Smooth muscle cell (in vitro differentiated cells): Measurements from ENCODE around the gene RAB32. TPM values are rescaled to one million over a fixed set of nuclear protein-coding genes. Genes with fewer than 3 reads are reported as not detected.

Source experiments
- DNase-seq: peaks from one replicate; lab custom pipeline; 2025; ENCODE audit not compliant: unreplicated experiment; lab: John Stamatoyannopoulos, UW
- H2AFZ ChIP-seq: fragments of 200-600 bp; sonication (generic); 2 replicates; pipeline ENCODE4 v1.6.0; 2016; ENCODE audit warnings: antibody characterized with exemption, low read depth, mild to moderate bottlenecking
- H3F3A ChIP-seq: fragments of 200-600 bp; sonication (generic); 2 replicates; pipeline ENCODE4 v1.6.0; 2017; ENCODE audit warnings: antibody characterized with exemption, low read depth
- H3K27ac ChIP-seq: fragments of 200-600 bp; sonication (generic); 2 replicates; pipeline ENCODE4 v1.5.1; 2016; ENCODE audit warnings: low read depth, mild to moderate bottlenecking
- H3K27me3 ChIP-seq: fragments of 200-600 bp; sonication (generic); 2 replicates; pipeline ENCODE4 v1.6.1; 2016; ENCODE audit warnings: low read depth, mild to moderate bottlenecking
- H3K36me3 ChIP-seq: fragments of 200-600 bp; sonication (generic); 2 replicates; pipeline ENCODE4 v1.5.1; 2016; ENCODE audit warnings: low read depth
- H3K4me1 ChIP-seq: fragments of 200-600 bp; sonication (generic); 2 replicates; pipeline ENCODE4 v1.5.1; 2016; ENCODE audit warnings: low read depth
- H3K4me2 ChIP-seq: fragments of 200-600 bp; sonication (generic); 2 replicates; pipeline ENCODE4 v1.6.0; 2016; ENCODE audit warnings: mild to moderate bottlenecking
- H3K4me3 ChIP-seq: fragments of 200-600 bp; sonication (generic); 2 replicates; pipeline ENCODE4 v1.5.1; 2016; ENCODE audit warnings: mild to moderate bottlenecking
- H3K79me2 ChIP-seq: fragments of 200-600 bp; sonication (generic); 2 replicates; pipeline ENCODE4 v1.6.0; 2016; ENCODE audit warnings: low read depth, mild to moderate bottlenecking
- H3K9ac ChIP-seq: fragments of 200-600 bp; sonication (generic); 2 replicates; pipeline ENCODE4 v1.6.0; 2016; ENCODE audit warnings: low read depth
- H3K9me3 ChIP-seq: fragments of 200-600 bp; sonication (generic); replicated peaks from 2 replicates; pipeline ENCODE4 v1.5.1; 2016; ENCODE audit warnings: low read depth
- H4K20me1 ChIP-seq: fragments of 200-600 bp; sonication (generic); 2 replicates; pipeline ENCODE4 v1.6.0; 2016; ENCODE audit warnings: low read depth
- CTCF ChIP-seq: fragments of 200-600 bp; sonication (generic); IDR thresholded peaks from 2 replicates; pipeline ENCODE4 v1.5.1; 2017; ENCODE audit warnings: borderline replicate concordance, mild to moderate bottlenecking, antibody characterized with exemption; ENCODE audit not compliant: insufficient read depth, poor library complexity, severe bottlenecking
- WGBS: methylation state at CpG from one replicate; pipeline ENCODE4 v1.1.7; 2016; ENCODE audit warnings: low lambda C conversion rate; 5-methylcytosine and 5-hydroxymethylcytosine counted together
- polyA plus RNA-seq: library from polyadenylated mRNA; unstranded; fragments of >200 nt; fragmentation: Nextera tagmentation; extraction: Ambion mirVana; gene quantifications from 2 replicates; pipeline ENCODE4 v1.2.1, GENCODE V29; 2016
- total RNA-seq: library from RNA; depleted of rRNA; stranded (reverse); fragments of >200 nt; gene quantifications from 2 replicates; pipeline ENCODE4 v1.2.3, GENCODE V29; 2014

RAB32 gene
- total and polyA plus RNA-seq, 2 experiments from 2014 or later = 154 to 316 TPM

GRCh38 chr6:146547889-146548288 is 4.3 kb downstream of the RAB32 start:
- peak overlapping the region; percentile 91 for H3K9ac ChIP-seq
- no peak for TF ChIP-seq CTCF
- WGBS = 94% methylated on average over 2 of the region's 2 CpGs
- peaks cover 80% of the 10 kb centered on the region for H3K79me2 ChIP-seq
- H3K4me2 ChIP-seq = peak overlapping the region; percentile 88
- H3F3A ChIP-seq = peaks cover 8% of the 10 kb centered on the region
- H3K4me3 ChIP-seq = peak overlapping the region; percentile 95
- peaks cover 12% of the 10 kb centered on the region for H3K36me3 ChIP-seq
- H3K27me3 ChIP-seq = no peaks in the 10 kb centered on the region
- H2AFZ ChIP-seq = no peak overlapping the region
- peaks cover 49% of the 10 kb centered on the region for H4K20me1 ChIP-seq
- peak overlapping the region; percentile 96 for H3K27ac ChIP-seq
- no peak for DNase-seq
- no peaks in the 10 kb centered on the region for H3K9me3 ChIP-seq
- H3K4me1 ChIP-seq = peaks cover 12% of the 10 kb centered on the region

DNA sequence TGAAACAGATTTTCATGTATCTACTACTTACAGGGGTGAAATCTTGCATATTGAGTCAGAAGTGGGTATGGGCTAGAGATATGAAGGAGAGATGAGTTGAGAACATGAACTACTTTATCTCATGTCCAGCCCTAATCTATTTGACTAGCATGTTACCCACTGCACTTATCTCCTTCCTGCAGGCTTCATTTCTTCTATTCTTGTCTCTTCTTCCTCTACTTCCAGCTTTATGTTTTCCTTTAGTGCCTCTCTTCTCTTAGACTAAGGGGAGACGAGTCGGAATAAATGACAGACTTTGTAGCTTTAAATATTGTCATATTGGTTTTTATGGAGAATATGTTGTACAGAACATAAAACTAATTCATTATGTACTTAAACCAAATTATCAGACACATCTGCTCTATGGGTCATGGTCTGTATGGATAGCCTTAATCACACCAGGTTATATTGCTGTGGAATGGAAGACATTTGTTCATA is 5.3 kb downstream of the RAB32 start:
- H3F3A ChIP-seq = peaks cover 13% of the 10 kb centered on the region
- H3K27me3 ChIP-seq = no peaks in the 10 kb centered on the region
- H3K79me2 ChIP-seq = peaks cover 91% of the 10 kb centered on the region
- peaks cover 12% of the 10 kb centered on the region for H3K36me3 ChIP-seq
- TF ChIP-seq CTCF = no peak
- 95% methylated on average over 2 of the region's 2 CpGs for WGBS
- peaks cover 59% of the 10 kb centered on the region for H4K20me1 ChIP-seq
- DNase-seq = no peak
- peaks cover 12% of the 10 kb centered on the region for H3K4me1 ChIP-seq
- H3K27ac ChIP-seq = peak overlapping the region; percentile 5
- no peak overlapping the region for H3K4me3 ChIP-seq
- no peak overlapping the region for H2AFZ ChIP-seq
- peak overlapping the region; percentile 88 for H3K4me2 ChIP-seq
- H3K9ac ChIP-seq = no peak overlapping the region
- H3K9me3 ChIP-seq = no peaks in the 10 kb centered on the region

- WGBS = 82% methylated on average over 6 of the region's 6 CpGs
- DNase-seq = no peak
Measured at GRCh38 chr6:146550911-146551310, 7.3 kb downstream of the RAB32 start.

More at GRCh38 chr6:146550911-146551310, 7.3 kb downstream of the RAB32 start:
- peaks cover 26% of the 10 kb centered on the region for H3K36me3 ChIP-seq
- TF ChIP-seq CTCF = no peak
- peak overlapping the region; percentile 24 for H3K27ac ChIP-seq
- peaks cover 13% of the 10 kb centered on the region for H3F3A ChIP-seq
- H3K9me3 ChIP-seq = no peaks in the 10 kb centered on the region
- no peak overlapping the region for H3K9ac ChIP-seq
- H2AFZ ChIP-seq = no peak overlapping the region
- no peaks in the 10 kb centered on the region for H3K27me3 ChIP-seq
- no peak overlapping the region for H3K4me3 ChIP-seq
- H3K4me1 ChIP-seq = peaks cover 4% of the 10 kb centered on the region
- peaks cover 96% of the 10 kb centered on the region for H3K79me2 ChIP-seq
- peaks cover 65% of the 10 kb centered on the region for H4K20me1 ChIP-seq
- H3K4me2 ChIP-seq = peak overlapping the region; percentile 33
